CD14-positive monocyte (primary cell): ENCODE measurements around the gene PAAF1. TPM values are rescaled to one million over a fixed set of nuclear protein-coding genes. Genes with fewer than 3 reads are reported as not detected.

Experiments used
- DNase-seq, 3 donors: peaks; one replicate each; pipeline ENCODE4 v3.0.0-alpha.2; 2011 to 2022
- H2AFZ ChIP-seq: 2 replicates; pipeline ENCODE4 v1.6.0; 2012; ENCODE audit warnings: mild to moderate bottlenecking, low read depth, low read length, inconsistent platforms; ENCODE audit not compliant: insufficient read depth, poor library complexity, severe bottlenecking
- H3K27ac ChIP-seq, 2 donors: 1 replicate in 1 of 2; 2 replicates in 1 of 2; pipeline ENCODE4 v1.5.1; 2012 to 2013; ENCODE audit warnings: low read length in 2 of 2, control low read depth in 1 of 2, inconsistent platforms in 1 of 2, low read depth in 1 of 2, mild to moderate bottlenecking in 1 of 2
- H3K27me3 ChIP-seq, 2 donors: one replicate each; pipeline versions ENCODE4 v1.6.0 to v1.6.1; 2011 to 2013; ENCODE audit warnings: low read length in 2 of 2; ENCODE audit not compliant: control insufficient read depth in 2 of 2, insufficient read depth in 2 of 2
- H3K36me3 ChIP-seq, 2 donors: replicated peaks in 1 of 2; 1 replicate in 1 of 2; 2 replicates in 1 of 2; pipeline versions ENCODE4 v1.5.1 to v1.6.1; 2012 to 2013; ENCODE audit warnings: low read length in 2 of 2, control low read depth in 1 of 2, inconsistent platforms in 1 of 2, mild to moderate bottlenecking in 1 of 2; ENCODE audit not compliant: insufficient read depth in 2 of 2, control insufficient read depth in 1 of 2
- H3K4me1 ChIP-seq, 2 donors: 1 replicate in 1 of 2; 2 replicates in 1 of 2; pipeline versions ENCODE4 v1.5.1 to v1.6.1; 2012 to 2013; ENCODE audit warnings: low read length in 2 of 2, control low read depth in 1 of 2, inconsistent platforms in 1 of 2, mild to moderate bottlenecking in 1 of 2, moderate library complexity in 1 of 2; ENCODE audit not compliant: insufficient read depth in 2 of 2, control insufficient read depth in 1 of 2
- H3K4me2 ChIP-seq: replicated peaks from 2 replicates; pipeline ENCODE3; 2012; ENCODE audit warnings: low read length, moderate library complexity, mild to moderate bottlenecking; ENCODE audit not compliant: poor library complexity, severe bottlenecking; ENCODE audit errors: extremely low read depth
- H3K4me3 ChIP-seq, 3 experiments: fragments of 200-600 bp in 1 of 3; sonication (generic) in 1 of 3; replicated peaks in 1 of 3; 1 replicate in 2 of 3; 2 replicates in 1 of 3; pipeline ENCODE4 v1.5.1; 2011 to 2013; ENCODE audit warnings: low read length in 3 of 3, mild to moderate bottlenecking in 3 of 3, control low read depth in 2 of 3, low read depth in 2 of 3, inconsistent platforms in 1 of 3, moderate library complexity in 1 of 3
- H3K79me2 ChIP-seq: 2 replicates; pipeline ENCODE4 v1.6.0; 2012; ENCODE audit warnings: mild to moderate bottlenecking, control low read depth, inconsistent platforms, low read length, moderate library complexity; ENCODE audit not compliant: insufficient read depth
- H3K9ac ChIP-seq: 2 replicates; pipeline ENCODE4 v1.6.0; 2017; ENCODE audit warnings: low read length, mild to moderate bottlenecking; ENCODE audit not compliant: insufficient read depth, poor library complexity, severe bottlenecking
- H3K9me3 ChIP-seq, 2 donors: replicated peaks in 1 of 2; 1 replicate in 1 of 2; 2 replicates in 1 of 2; pipeline versions ENCODE4 v1.5.1 to v1.6.1; 2012 to 2013; ENCODE audit warnings: low read length in 2 of 2, control low read depth in 1 of 2; ENCODE audit not compliant: control insufficient read depth in 1 of 2, insufficient read depth in 1 of 2
- H4K20me1 ChIP-seq: 2 replicates; pipeline ENCODE4 v1.6.0; 2012; ENCODE audit warnings: mild to moderate bottlenecking, low read length, control low read depth, moderate library complexity; ENCODE audit not compliant: insufficient read depth
- H3K27ac Mint-ChIP-seq, 7 donors: one replicate each; pipeline ENCODE4 v1.8.0; 2020; ENCODE audit warnings: mild to moderate bottlenecking in 7 of 7, mixed read lengths in 7 of 7, moderate library complexity in 6 of 7, inconsistent platforms in 2 of 7
- H3K27me3 Mint-ChIP-seq, 3 donors: one replicate each; pipeline ENCODE4 v1.8.0; 2021 to 2022; ENCODE audit warnings: low read depth in 3 of 3, mild to moderate bottlenecking in 3 of 3, mixed read lengths in 3 of 3, moderate library complexity in 3 of 3, inconsistent platforms in 1 of 3
- H3K36me3 Mint-ChIP-seq, 2 donors: one replicate each; pipeline ENCODE4 v1.8.0; 2020; ENCODE audit warnings: mixed read lengths in 2 of 2, inconsistent platforms in 1 of 2, mild to moderate bottlenecking in 1 of 2
- H3K4me1 Mint-ChIP-seq: one replicate; pipeline ENCODE4 v1.8.0; 2020; ENCODE audit warnings: mild to moderate bottlenecking, mixed read lengths
- H3K4me3 Mint-ChIP-seq, 2 donors: one replicate each; pipeline ENCODE4 v1.8.0; 2020; ENCODE audit warnings: mild to moderate bottlenecking in 2 of 2, mixed read lengths in 2 of 2, moderate library complexity in 1 of 2
- H3K9me3 Mint-ChIP-seq, 7 donors: one replicate each; pipeline ENCODE4 v1.8.0; 2020 to 2022; ENCODE audit warnings: mixed read lengths in 7 of 7, mild to moderate bottlenecking in 6 of 7, moderate library complexity in 6 of 7, inconsistent platforms in 2 of 7
- CTCF ChIP-seq: fragments of 200-600 bp; IDR thresholded peaks from one replicate; pipeline ENCODE4 v1.8.0; 2022; ENCODE audit warnings: antibody characterized with exemption, mild to moderate bottlenecking
- WGBS: methylation state at CpG from one replicate; pipeline ENCODE4 v1.1.5; 2013; ENCODE audit warnings: missing lambda C conversion rate; ENCODE audit not compliant: insufficient coverage; 5-methylcytosine and 5-hydroxymethylcytosine counted together
- intact Hi-C, 2 donors: fragments of 100-400 bp; cut with micrococcal nuclease; formaldehyde crosslinking; loops; one replicate each; pipeline versions ENCODE4 v1.15.0 to v1.15.1; 2023
- polyA plus RNA-seq, 3 donors: library from polyadenylated mRNA; depleted of rRNA in 1 of 3; unstranded in 2 of 3; stranded (reverse) in 1 of 3; fragments of 300-500 nt in 2 of 3; fragments of >200 nt in 1 of 3; fragmentation: Illumina TruSeq in 2 of 3; gene quantifications; 1 replicate in 2 of 3; 2 replicates in 1 of 3; pipeline ENCODE4 v1.2.3, GENCODE V29; 2012 to 2021

PAAF1 gene
- polyA plus RNA-seq, 3 donors = 12.0 to 13.7 (median 12.9) TPM

DNA sequence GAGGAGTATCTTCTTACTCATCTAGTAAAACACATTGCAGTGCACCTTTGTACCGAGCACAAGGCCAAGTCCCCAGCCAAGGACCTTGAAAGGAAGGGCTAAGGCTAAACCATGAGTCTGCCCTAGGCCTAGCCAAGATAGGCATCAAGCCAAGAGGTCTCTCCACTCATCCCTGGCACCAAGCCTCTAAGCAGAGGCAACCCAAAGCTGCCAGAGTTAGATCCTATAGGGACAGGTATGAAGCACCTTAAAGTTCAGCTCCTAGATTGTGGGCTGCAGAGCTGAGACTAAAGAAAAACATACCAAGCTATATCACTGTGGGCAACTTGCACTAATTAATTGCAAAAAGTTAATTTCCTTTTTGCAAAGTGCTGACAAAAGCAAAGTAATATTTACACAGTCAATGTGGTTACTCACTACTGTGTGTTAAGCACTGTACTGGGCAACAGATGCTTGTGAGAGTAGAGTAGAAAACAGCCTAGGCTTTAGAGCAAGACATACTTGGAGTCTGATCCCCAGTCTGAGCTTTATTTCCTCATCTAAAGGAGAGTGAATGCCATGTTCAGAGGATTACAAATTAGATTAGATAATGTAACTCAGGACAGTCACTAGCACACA, 7.4 kb upstream of the PAAF1 start:
- Mint-ChIP-seq H3K4me1 (no peaks in the 10 kb centered on the region), H3K27me3 (peaks cover 0 to 5% (median 0%) of the 10 kb centered on the region in 3 donors), H3K9me3 (no peaks in the 10 kb centered on the region), H3K36me3 (peaks cover 39 to 60% of the 10 kb centered on the region in 2 donors), H3K27ac (no peak overlapping the region), H3K4me3 (no peak overlapping the region)
- Histone ChIP-seq H3K4me3 (no peak overlapping the region), H3K9me3 (no peaks in the 10 kb centered on the region), H3K27me3 (no peaks in the 10 kb centered on the region), H3K27ac (no peak overlapping the region), H3K79me2 (peaks cover 14% of the 10 kb centered on the region), H3K9ac (no peak overlapping the region), H3K36me3 (peaks cover 31 to 74% of the 10 kb centered on the region in 2 donors), H3K4me1 (no peaks in the 10 kb centered on the region), H4K20me1 (no peaks in the 10 kb centered on the region), H3K4me2 (no peak overlapping the region), H2AFZ (no peak overlapping the region)
- intact Hi-C loops = no loop called here
- no peak for TF ChIP-seq CTCF
- 100% methylated on average over 1 of the region's 1 CpG for WGBS
- DNase-seq = no peak

DNA sequence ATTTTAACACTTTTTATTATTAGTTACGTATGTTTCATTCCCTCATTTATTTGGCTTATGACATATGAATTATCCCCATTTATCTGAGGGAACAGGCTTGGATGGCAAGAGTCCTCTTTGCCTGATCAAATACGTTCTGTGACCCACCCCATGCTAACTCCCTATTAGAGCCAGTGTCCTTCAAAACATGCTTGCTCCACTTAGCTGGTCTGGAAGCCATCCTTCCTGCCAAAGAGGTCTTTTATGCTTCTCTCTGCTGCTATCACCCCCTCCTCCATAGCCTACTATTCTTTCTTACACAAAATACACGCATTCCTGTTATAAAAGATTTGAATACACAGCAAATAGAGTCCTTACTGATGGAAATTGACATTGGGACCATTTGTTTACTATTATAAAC, 6.5 kb upstream of the PAAF1 start:
- H3K27ac Mint-ChIP-seq = no peak overlapping the region
- TF ChIP-seq CTCF = no peak
- no CpG with 5 or more reads among the region's 3 CpGs for WGBS
- no peaks in the 10 kb centered on the region for H3K9me3 Mint-ChIP-seq
- DNase-seq = no peak
- peaks cover 0 to 2% (median 0%) of the 10 kb centered on the region in 3 donors for H3K27me3 Mint-ChIP-seq
- Histone ChIP-seq H4K20me1 (no peaks in the 10 kb centered on the region), H3K4me2 (no peak overlapping the region), H3K79me2 (peaks cover 22% of the 10 kb centered on the region), H2AFZ (no peak overlapping the region), H3K9me3 (no peaks in the 10 kb centered on the region), H3K9ac (no peak overlapping the region), H3K27me3 (no peaks in the 10 kb centered on the region), H3K27ac (no peak overlapping the region), H3K4me3 (no peak overlapping the region), H3K4me1 (peaks cover 0 to 2% of the 10 kb centered on the region in 2 donors), H3K36me3 (peaks cover 30 to 74% of the 10 kb centered on the region in 2 donors)
- H3K4me1 Mint-ChIP-seq = peaks cover 7% of the 10 kb centered on the region
- H3K36me3 Mint-ChIP-seq = peaks cover 33 to 58% of the 10 kb centered on the region in 2 donors
- H3K4me3 Mint-ChIP-seq = no peak overlapping the region
- intact Hi-C loops = no loop called here
